Motor neuron (in vitro differentiated cells): Measurements from ENCODE around the gene DEFB123. TPM values are rescaled to one million over a fixed set of nuclear protein-coding genes. Genes with fewer than 3 reads are reported as not detected.

Experiments used
- ATAC-seq, 8 experiments: fragments of 200-7000 bp; cut with Tn5 transposase; replicated peaks in 6 of 8; 2 replicates each; pipeline ENCODE4 v1.8.0; 2021; ENCODE audit warnings: mild to moderate bottlenecking in 8 of 8, moderate library complexity in 8 of 8
- H3K27ac ChIP-seq, 2 donors: fragments of 250-450 bp; sonication (Bioruptor Pico); 2 replicates each; pipeline ENCODE4 v1.9.0; 2021; ENCODE audit warnings: antibody characterized with exemption in 2 of 2, mild to moderate bottlenecking in 2 of 2, moderate library complexity in 1 of 2
- H3K4me1 ChIP-seq, 2 donors: fragments of 250-450 bp; sonication (Bioruptor Pico); replicated peaks in 1 of 2; 2 replicates each; pipeline ENCODE4 v1.6.1; 2021; ENCODE audit warnings: antibody characterized with exemption in 2 of 2, mild to moderate bottlenecking in 2 of 2, moderate library complexity in 1 of 2
- H3K4me3 ChIP-seq, 5 donors: fragments of 250-450 bp; sonication (Bioruptor Pico); 2 replicates each; pipeline ENCODE4 v1.9.0; 2021; ENCODE audit warnings: antibody characterized with exemption in 5 of 5, mild to moderate bottlenecking in 5 of 5, moderate library complexity in 4 of 5
- WGBS, 10 experiments: fragments of 450-650 bp; shearing (Covaris generic); methylation state at CpG; one replicate each; pipeline ENCODE4 v1.0.0; 2022; 5-methylcytosine and 5-hydroxymethylcytosine counted together
- in situ Hi-C, 9 experiments: fragments of 400-800 bp; cut with MboI; loops; one replicate each; pipeline ENCODE4 v1.15.0; 2021; ENCODE audit warnings: low sequenced_read_pairs in 9 of 9, low pct_unique_long_range_greater_than_20kb in 2 of 9; ENCODE audit not compliant: unreplicated experiment in 9 of 9
- total RNA-seq, 8 experiments: library from RNA; unstranded; fragments of 300-600 nt; gene quantifications; 2 replicates each; pipeline versions ENCODE4 v1.2.3 to v1.2.4, GENCODE V29; 2022

DEFB123 gene
- total RNA-seq, 8 experiments from 2014 or later = not detected

- no peak overlapping the region for H3K27ac ChIP-seq
- WGBS, 10 experiments = 0 to 82% (median 60%) methylated on average over 1 to 3 of the region's 6 CpGs; no CpG with 5 or more reads in 5 of the 10 experiments
- H3K4me3 ChIP-seq = no peak overlapping the region
- in situ Hi-C loops = no loop called here
- peaks cover 0 to 6% of the 10 kb centered on the region in 2 donors for H3K4me1 ChIP-seq
- no peak for ATAC-seq
Observed at GRCh38 chr20:31476643-31477215, 36.3 kb downstream of the DEFB123 start.

DNA sequence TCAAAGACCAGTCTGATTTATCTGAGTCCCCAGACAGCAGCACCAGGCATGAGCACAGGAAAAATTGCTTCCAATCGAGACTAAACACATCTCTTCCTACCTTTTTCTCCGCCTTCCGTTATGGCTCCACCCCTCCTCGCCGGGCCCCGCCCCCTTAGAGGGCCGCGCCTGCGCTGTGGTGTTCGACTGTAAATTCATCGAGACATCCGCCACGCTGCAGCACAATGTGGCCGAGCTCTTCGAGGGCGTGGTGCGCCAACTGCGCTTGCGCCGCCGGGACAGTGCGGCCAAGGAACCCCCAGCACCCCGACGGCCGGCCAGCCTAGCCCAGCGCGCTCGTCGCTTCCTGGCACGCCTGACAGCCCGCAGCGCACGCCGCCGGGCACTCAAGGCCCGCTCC lies 43.6 kb downstream of the DEFB123 start:
- in situ Hi-C loops = no loop called here
- Histone ChIP-seq H3K4me3 (no peak overlapping the region), H3K27ac (peak overlapping the region in 1 of 2 donors; percentile 44), H3K4me1 (peaks cover 0 to 11% of the 10 kb centered on the region in 2 donors)
- peak in 5 of 8 experiments; percentile 9 to 70 (median 22) for ATAC-seq
- 44 to 90% (median 77%) methylated on average over 2 to 10 of the region's 36 CpGs; no CpG with 5 or more reads in 7 of the 10 experiments for WGBS, 10 experiments

GRCh38 chr20:31485450-31486339 lies 45.3 kb downstream of the DEFB123 start:
- Histone ChIP-seq H3K27ac (no peak overlapping the region), H3K4me1 (peaks cover 0 to 11% of the 10 kb centered on the region in 2 donors), H3K4me3 (no peak overlapping the region)
- ATAC-seq = peak in 6 of 8 experiments; percentile 26 to 74 (median 60)
- whole genome bisulfite sequencing, 10 experiments = 0 to 67% (median 13%) methylated on average over 1 to 4 of the region's 31 CpGs; no CpG with 5 or more reads in 6 of the 10 experiments
- in situ Hi-C loops = no loop called here

DNA sequence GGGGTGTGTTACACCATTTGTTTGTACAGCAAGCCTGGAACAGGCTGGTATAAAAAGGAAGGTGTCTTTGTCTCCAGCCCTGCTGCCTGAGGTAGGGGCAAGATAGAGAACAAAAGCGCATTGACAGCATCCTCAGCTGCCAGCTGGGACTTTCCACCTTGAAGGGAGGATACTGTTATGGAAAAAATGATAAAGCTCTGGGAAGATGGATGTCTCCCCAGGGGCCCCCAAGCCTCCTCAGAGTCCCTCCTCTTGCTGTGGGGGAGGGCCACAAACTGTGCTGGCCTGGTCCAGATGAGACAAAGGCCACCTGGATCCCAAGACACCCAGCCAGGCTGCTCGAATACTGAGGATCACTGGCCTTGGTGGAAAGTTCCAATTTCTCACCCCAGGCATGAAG lies 47.7 kb downstream of the DEFB123 start:
- ATAC-seq = peak in 3 of 8 experiments; percentile 71 to 73 (median 72)
- Histone ChIP-seq H3K27ac (peak overlapping the region in 1 of 2 donors; percentile 75), H3K4me1 (peaks cover 0 to 11% of the 10 kb centered on the region in 2 donors), H3K4me3 (no peak overlapping the region)
- in situ Hi-C loops = no loop called here
- WGBS, 10 experiments = 80 to 100% methylated on average over 1 of the region's 2 CpGs; no CpG with 5 or more reads in 8 of the 10 experiments

DNA sequence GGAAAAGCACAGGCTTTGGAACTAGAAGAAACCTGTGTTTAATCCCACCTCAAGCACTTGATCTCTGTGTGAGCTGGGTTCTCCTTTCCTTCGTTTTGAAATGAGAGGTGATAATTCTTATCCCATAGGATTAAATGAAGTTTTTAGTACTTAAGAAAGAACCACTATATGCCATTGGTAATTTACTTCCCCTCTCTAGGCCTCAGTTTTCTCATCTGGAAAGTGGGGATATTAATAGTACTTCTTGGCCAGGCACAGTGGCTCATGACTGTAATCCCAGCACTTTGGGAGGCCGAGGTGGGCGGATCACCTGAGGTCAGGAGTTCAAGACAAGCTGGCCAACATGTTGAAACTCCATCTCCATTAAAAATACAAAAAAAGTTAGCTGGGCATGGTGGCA lies 48.7 kb downstream of the DEFB123 start:
- no peak for ATAC-seq
- WGBS, 10 experiments = 29 to 80% (median 53%) methylated on average over 1 to 3 of the region's 3 CpGs
- in situ Hi-C loops = no loop called here

DNA sequence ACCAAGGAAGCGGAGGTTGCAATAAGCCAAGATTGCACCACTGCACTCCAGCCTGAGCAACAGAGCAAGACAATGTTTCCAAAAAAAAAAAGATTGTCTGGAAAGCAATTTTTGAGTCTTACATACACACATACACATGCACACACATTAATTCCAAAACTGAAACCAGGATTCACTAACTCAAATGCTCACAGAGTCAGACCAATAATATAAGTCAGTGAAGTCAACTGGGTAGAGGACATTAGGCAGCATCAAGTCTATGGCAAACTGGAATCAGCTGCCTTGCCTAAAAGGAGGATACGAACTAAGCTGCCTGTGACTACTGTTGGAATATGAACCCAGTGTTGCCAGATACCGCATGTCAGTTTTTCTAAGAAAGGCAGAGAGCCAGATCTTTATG lies 50.3 kb downstream of the DEFB123 start:
- H3K4me3 ChIP-seq = no peak overlapping the region
- 57 to 100% (median 87%) methylated on average over 1 to 3 of the region's 3 CpGs; no CpG with 5 or more reads in 2 of the 10 experiments for WGBS, 10 experiments
- peaks cover 0 to 11% of the 10 kb centered on the region in 2 donors for H3K4me1 ChIP-seq
- in situ Hi-C loops = no loop called here
- no peak for ATAC-seq
- H3K27ac ChIP-seq = no peak overlapping the region

More for the DNA sequence above, 48.7 kb downstream of the DEFB123 start:
- H3K4me1 ChIP-seq = peaks cover 0 to 11% of the 10 kb centered on the region in 2 donors
- no peak overlapping the region for H3K4me3 ChIP-seq
- no peak overlapping the region for H3K27ac ChIP-seq

- WGBS, 10 experiments = 0 to 80% (median 48%) methylated on average over 1 to 2 of the region's 2 CpGs; no CpG with 5 or more reads in 5 of the 10 experiments
- in situ Hi-C loops = no loop called here
- peak in 3 of 8 experiments; percentile 41 to 73 (median 69) for ATAC-seq
- Histone ChIP-seq H3K4me1 (no peaks in the 10 kb centered on the region), H3K4me3 (no peak overlapping the region), H3K27ac (no peak overlapping the region)
Observed at GRCh38 chr20:31494131-31494530, 53.7 kb downstream of the DEFB123 start.

- H3K4me3 ChIP-seq = no peak overlapping the region
- in situ Hi-C loops = no loop called here
- ATAC-seq = peak in 5 of 8 experiments; percentile 39 to 89 (median 65)
- 0 to 73% (median 30%) methylated on average over 2 to 10 of the region's 15 CpGs; no CpG with 5 or more reads in 3 of the 10 experiments for WGBS, 10 experiments
- H3K4me1 ChIP-seq = no peaks in the 10 kb centered on the region
- no peak overlapping the region for H3K27ac ChIP-seq
Observed at GRCh38 chr20:31496761-31497295, 56.4 kb downstream of the DEFB123 start.

- H3K4me1 ChIP-seq = no peaks in the 10 kb centered on the region
- ATAC-seq = no peak
- H3K27ac ChIP-seq = no peak overlapping the region
- WGBS, 10 experiments = 17 to 100% (median 50%) methylated on average over 1 to 2 of the region's 6 CpGs; no CpG with 5 or more reads in 7 of the 10 experiments
- H3K4me3 ChIP-seq = no peak overlapping the region
- in situ Hi-C loops = no loop called here
Observed at GRCh38 chr20:31497838-31498540, 57.6 kb downstream of the DEFB123 start.

Other genes with a start within 250 kb of the DEFB123 start
- gene DEFB115, start 183.0 kb upstream of the DEFB123 start, total RNA-seq = not detected
- not detected for gene DEFB116, start 132.0 kb upstream of the DEFB123 start, total RNA-seq
- gene DEFB118, start 72.0 kb upstream of the DEFB123 start, total RNA-seq = under 1 TPM in 1 of 8 experiments, not detected in 7; 0.33 TPM
- gene DEFB119, start 50.0 kb upstream of the DEFB123 start, total RNA-seq = not detected
- not detected for gene DEFB121, start 34.4 kb upstream of the DEFB123 start, total RNA-seq
- not detected for gene DEFB124, start 34.5 kb downstream of the DEFB123 start, total RNA-seq
- under 1 TPM in 5 of 8 experiments, not detected in 3; 0.09 to 0.33 (median 0.13) TPM for gene REM1, start 34.7 kb downstream of the DEFB123 start, total RNA-seq
- 100 to 1,000 TPM in 3 of 8 experiments, 10 to 100 TPM in 5; 41.7 to 148 (median 90.5) TPM for gene HM13, start 73.8 kb downstream of the DEFB123 start, total RNA-seq
- gene ID1, start 164.7 kb downstream of the DEFB123 start, total RNA-seq = 10 to 100 TPM; 10.0 to 64.5 (median 19.6) TPM
- gene COX4I2, start 197.3 kb downstream of the DEFB123 start, total RNA-seq = not detected